ENCODE measurements around the gene RPL38. TPM values are rescaled to one million over a fixed set of nuclear protein-coding genes. Genes with fewer than 3 reads are reported as not detected.

Gene RPL38
- total and polyA plus RNA-seq, 2 donors (not counting 1 experiment from before 2014, with no cell fraction given) = 722 to 1,550 TPM

DNA sequence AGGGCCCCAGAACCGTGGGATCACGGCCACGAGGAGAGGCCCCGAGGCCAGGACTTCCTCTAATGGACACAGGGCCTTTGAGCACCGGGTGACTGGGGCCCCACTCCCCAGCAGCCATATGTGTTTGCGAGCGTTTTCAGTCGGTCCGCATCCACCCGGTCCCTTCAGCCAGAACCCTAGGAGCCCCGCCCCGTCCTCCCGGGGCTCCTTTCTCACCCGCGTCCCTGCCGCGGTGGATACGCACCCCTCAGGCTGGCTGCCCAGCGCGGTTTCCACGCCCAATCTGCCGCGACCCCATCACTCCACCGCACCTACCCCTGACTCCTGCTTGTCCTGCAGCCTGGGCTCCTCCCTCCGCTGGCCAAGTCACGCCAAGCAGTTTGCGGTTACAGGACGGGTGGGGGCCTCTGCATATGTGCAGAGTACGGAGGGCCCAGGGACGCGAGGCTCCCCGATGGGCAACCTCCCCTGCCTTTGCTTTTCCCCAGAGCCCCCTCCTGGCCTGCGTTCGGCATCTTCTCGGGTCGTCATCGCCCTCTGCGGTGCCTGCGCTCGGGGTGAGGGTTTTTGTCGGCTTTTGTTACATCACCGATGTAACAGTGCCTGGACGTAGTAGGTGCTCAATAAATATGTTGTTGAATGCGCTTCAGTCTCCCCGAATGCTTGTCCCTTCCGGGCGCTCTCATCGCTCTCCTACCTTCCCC is 8.9 kb downstream of the RPL38 start:
- H3K9me3 Mint-ChIP-seq (ENCODE audit: insufficient read depth) = no peaks in the 10 kb centered on the region
- POLR2A ChIA-PET = interaction anchor here (2.3 kb wide), 1 partner anchor 8 kb away, joined by 11 read pairs; the partner anchor contains the start of gene RPL38
- H3K36me3 ChIP-seq (replicated peaks in 1 of 2; ENCODE audit: control extremely low read depth in 1 of 2, control insufficient read depth in 1 of 2, extremely low read depth in 1 of 2, insufficient read depth in 2 of 2, low read length in 1 of 2) = peaks cover 0 to 28% of the 10 kb centered on the region in 2 experiments
- H3K27ac Mint-ChIP-seq = peak overlapping the region; percentile 89
- peaks cover 55% of the 10 kb centered on the region for H3K4me1 Mint-ChIP-seq
- H3K4me3 ChIP-seq (ENCODE audit: control extremely low read depth in 1 of 5, extremely low read depth in 1 of 5, insufficient read depth in 1 of 5, low read depth in 2 of 5, low read length in 4 of 5) = peak overlapping the region; percentile 23 to 73 (median 55)
- H3K27me3 ChIP-seq (replicated peaks in 1 of 4; ENCODE audit: control extremely low read depth in 1 of 4, control insufficient read depth in 3 of 4, insufficient read depth in 4 of 4, low read length in 3 of 4) = no peaks in the 10 kb centered on the region
- TF ChIP-seq EZH2 (IDR thresholded peaks at IDR 0.05; ENCODE audit: borderline replicate concordance, insufficient read depth, low read depth, low read length, poor library complexity, severe bottlenecking) = no peak
- TF ChIP-seq, protein P1, sequence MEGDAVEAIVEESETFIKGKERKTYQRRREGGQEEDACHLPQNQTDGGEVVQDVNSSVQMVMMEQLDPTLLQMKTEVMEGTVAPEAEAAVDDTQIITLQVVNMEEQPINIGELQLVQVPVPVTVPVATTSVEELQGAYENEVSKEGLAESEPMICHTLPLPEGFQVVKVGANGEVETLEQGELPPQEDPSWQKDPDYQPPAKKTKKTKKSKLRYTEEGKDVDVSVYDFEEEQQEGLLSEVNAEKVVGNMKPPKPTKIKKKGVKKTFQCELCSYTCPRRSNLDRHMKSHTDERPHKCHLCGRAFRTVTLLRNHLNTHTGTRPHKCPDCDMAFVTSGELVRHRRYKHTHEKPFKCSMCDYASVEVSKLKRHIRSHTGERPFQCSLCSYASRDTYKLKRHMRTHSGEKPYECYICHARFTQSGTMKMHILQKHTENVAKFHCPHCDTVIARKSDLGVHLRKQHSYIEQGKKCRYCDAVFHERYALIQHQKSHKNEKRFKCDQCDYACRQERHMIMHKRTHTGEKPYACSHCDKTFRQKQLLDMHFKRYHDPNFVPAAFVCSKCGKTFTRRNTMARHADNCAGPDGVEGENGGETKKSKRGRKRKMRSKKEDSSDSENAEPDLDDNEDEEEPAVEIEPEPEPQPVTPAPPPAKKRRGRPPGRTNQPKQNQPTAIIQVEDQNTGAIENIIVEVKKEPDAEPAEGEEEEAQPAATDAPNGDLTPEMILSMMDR (IDR thresholded peaks at IDR 0.05) = no peak
- CTCF ChIA-PET = interaction anchor here (0.8 to 3.1 kb wide), 4 partner anchors 10 to 320 kb away, joined by 3 to 36 read pairs (median 11); partner anchors contain the start of genes BTBD17 and RPL38
- no peaks in the 10 kb centered on the region for H3K9me3 ChIP-seq (ENCODE audit: control extremely low read depth in 1 of 3, control insufficient read depth in 2 of 3, insufficient read depth in 1 of 3, low read length in 2 of 3)
- intact Hi-C loops (cut with micrococcal nuclease) = loop anchor here (1.0 to 2.0 kb wide), 2 partner anchors 22 to 321 kb away; no protein-coding TSS in a partner anchor
- H3K4me1 ChIP-seq (ENCODE audit: control insufficient read depth in 2 of 2, insufficient read depth in 2 of 2, low read length in 2 of 2) = peaks cover 35 to 44% of the 10 kb centered on the region in 2 donors
- H2AFZ ChIP-seq (ENCODE audit: insufficient read depth, low read depth, low read length, poor library complexity, severe bottlenecking) = peak overlapping the region; percentile 81
- DNase-seq (no peak), ATAC-seq (ENCODE audit: low read depth) (peak; percentile 5)
- peak overlapping the region; percentile 69 for H3K9ac ChIP-seq (ENCODE audit: low read length)
- H3K4me2 ChIP-seq (replicated peaks; ENCODE audit: low read depth, low read length, poor library complexity, severe bottlenecking) = peak overlapping the region; percentile 99
- peak overlapping the region; percentile 81 for H3K4me3 Mint-ChIP-seq
- 9% methylated on average over 36 of the region's 48 CpGs for WGBS (ENCODE audit: insufficient coverage)
- H4K20me1 ChIP-seq (ENCODE audit: control insufficient read depth, insufficient read depth, low read length, poor library complexity, severe bottlenecking) = peaks cover 48% of the 10 kb centered on the region
- H3K27me3 Mint-ChIP-seq = no peaks in the 10 kb centered on the region
- H3K27ac ChIP-seq (ENCODE audit: low read length in 2 of 2) = peak overlapping the region; percentile 27 to 55
- peaks cover 3% of the 10 kb centered on the region for H3K79me2 ChIP-seq (ENCODE audit: control insufficient read depth, insufficient read depth, low read length)
